ENCODE data around the gene RASA1.
A peak's percentile ranks its signal among the peaks of the same experiment; 100 is the strongest.
"Not testable (repeated sequence)": the region's sequence is repeated elsewhere in the genome, so short reads cannot be mapped to it uniquely, and the experiment has no call there.

RASA1 gene

GRCh38 chr5:87267574-87268125, at the start of gene RASA1:
RASA1 (plus strand) TSS chr5:87267883; CDS start chr5:87268452, 569 bp downstream.
- DNase-seq (ENCODE audit: low read depth), result peak; percentile 57

GRCh38 chr5:87229780-87230179, 37.9 kb upstream of the RASA1 start:
- no peak for DNase-seq (ENCODE audit: low read depth)

- DNase-seq (ENCODE audit: low read depth), result no peak
These were observed 36.5 kb upstream of the RASA1 start for GRCh38 chr5:87231037-87231808.

DNA sequence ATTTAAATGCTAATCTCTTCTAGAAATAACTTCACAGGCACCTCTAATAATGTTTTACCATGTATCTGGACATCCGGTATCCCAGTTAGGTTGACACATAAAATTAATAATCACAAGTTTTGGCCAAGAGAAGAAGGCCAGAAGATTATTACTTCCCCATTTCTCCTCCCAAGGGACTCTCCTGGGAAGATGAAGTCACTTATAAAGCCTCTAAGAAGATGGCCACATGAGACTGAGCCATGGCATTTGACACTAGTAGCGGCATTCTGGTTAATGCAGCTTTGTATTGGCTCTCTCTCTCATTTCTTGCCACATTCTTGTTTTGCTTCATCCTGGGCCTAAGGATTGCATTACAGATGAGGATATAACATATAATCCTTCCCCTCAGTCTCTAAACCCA, 34.5 kb upstream of the RASA1 start:
- DNase-seq (ENCODE audit: low read depth), result no peak

DNA sequence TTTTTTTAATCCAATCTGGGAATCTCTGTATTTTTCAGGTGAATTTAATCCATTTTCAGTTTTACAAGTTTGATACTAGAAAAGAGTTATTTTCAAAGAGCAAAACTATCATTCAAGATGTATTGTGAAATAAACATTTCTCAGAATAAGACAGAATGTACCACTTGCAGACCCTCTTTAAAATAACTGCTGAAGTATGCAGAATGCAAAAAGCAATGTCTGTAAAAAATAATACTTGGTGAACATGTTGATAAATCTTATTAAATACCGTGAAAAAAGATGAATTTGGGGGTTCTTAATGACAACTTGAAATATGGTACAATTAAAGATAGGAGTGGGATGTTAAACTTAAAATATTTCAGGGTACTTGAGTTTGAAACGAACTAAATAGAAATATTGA, 26.1 kb upstream of the RASA1 start:
- no peak for DNase-seq (ENCODE audit: low read depth)

DNA sequence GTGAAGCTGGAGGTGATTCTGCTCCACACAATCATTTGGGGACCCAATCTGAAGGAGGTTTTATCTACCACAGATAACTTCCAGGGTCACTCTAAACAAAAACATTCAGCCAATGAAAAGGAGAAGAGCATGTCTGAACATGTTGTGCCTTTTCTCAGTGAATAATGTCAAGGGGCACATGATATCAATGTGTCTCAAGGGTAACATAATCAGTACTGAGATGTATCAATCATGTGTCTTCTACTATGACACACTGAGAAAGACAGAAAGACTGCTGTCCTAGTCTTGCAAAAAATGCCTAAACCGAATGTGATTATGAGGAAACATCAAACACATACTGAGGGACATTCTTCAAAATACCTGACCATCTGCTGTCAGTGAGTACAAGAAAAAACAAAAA, 25.4 kb upstream of the RASA1 start:
- no peak for DNase-seq (ENCODE audit: low read depth)

- peak; percentile 87 for DNase-seq (ENCODE audit: low read depth)
These were observed 24.4 kb upstream of the RASA1 start for GRCh38 chr5:87243161-87243844.

GRCh38 chr5:87245451-87245850, 22.2 kb upstream of the RASA1 start:
- DNase-seq (ENCODE audit: low read depth), result no peak

DNA sequence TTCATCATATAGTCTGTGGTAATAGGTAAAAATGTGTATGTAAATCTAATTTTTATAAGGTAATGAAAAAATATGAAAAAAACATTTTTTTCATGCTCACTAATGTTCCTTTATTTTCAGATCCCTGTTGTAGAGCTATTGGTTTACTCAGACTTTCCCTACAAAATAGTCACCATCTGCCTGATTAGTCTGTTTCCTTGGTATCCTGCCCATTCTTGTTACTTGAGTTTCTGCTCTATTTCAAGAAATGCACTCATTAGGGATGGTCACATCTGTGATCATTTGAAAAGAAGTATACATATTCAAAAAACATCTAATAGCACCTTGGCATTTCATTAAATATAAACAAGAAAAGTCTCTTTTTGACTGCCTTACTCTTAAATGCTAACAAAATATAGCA, 21.6 kb upstream of the RASA1 start:
- DNase-seq (ENCODE audit: low read depth), result no peak

DNA sequence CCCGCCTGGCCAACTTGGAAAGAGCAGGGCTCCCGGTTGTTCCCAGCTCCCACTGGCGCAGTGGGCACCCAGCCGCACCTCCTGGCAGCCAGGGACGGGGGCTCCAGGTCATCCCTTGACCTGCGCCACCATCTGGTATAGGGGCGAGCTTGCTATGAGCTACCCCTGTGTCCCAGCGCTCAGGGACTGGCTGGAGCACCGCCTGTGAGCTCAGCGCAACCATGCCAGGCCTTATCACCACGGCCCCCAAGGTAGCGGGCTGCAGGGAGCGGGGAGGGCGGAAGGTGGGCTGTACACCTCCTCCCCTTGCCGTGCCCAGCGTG, 15.4 kb upstream of the RASA1 start:
- DNase-seq (ENCODE audit: low read depth), result no peak

GRCh38 chr5:87254035-87254434, 13.6 kb upstream of the RASA1 start:
- no peak for DNase-seq (ENCODE audit: low read depth)

DNA sequence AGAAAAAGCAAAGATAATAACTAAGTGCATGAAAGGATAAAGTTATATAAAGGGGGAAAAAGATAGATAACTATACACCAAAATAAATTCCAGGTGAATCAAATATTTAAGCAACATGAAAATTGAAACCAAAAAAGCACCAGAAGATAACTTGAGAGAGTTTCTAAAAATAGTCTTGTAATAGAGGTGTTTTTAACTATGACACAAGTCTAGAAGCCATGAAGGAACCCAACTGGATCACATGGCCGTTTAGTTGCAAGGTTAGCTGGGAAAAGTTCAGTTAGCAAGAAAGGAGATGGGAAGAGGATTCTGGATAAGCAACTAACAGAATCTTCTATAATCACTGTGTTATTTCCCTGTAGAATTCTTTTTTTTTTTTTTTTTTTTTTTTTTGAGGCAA, 9.2 kb upstream of the RASA1 start:
- DNase-seq (ENCODE audit: low read depth), result no peak

DNA sequence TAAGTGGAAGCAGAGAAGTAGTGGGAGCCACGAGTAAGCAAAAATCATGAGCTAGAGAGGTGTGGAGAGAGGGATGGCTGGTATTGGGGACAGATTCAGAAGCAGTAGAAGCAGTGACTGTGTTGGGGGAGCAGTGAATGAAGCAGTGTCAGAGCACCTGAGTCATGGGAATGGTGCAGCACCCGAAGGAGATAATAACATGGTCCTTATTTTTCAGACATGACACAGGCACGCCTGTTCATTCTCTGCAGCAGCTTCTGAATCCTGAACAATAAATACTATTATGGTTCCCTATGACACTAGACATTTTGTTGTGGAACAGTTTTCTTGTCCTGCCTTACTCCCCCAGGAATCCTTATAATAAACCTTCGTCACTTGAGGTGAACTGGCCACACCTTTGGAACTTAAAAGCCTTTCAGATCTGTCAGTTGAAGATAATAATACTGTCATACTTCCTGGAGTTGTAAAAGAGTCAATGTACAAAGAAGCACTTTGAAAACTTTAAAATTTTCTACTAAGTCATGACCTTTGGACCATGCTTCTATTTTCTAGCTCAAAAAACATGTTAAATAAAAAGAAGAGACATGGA, 7.0 kb upstream of the RASA1 start:
- DNase-seq (ENCODE audit: low read depth), result no peak

- no peak for DNase-seq (ENCODE audit: low read depth)
These were observed 4.2 kb upstream of the RASA1 start for GRCh38 chr5:87263498-87263897.

- no peak for DNase-seq (ENCODE audit: low read depth)
These were observed 639 bp upstream of the RASA1 start for GRCh38 chr5:87266914-87267573.

- no peak for DNase-seq (ENCODE audit: low read depth)
These were observed 665 bp downstream of the RASA1 start for GRCh38 chr5:87268126-87268969.

DNA sequence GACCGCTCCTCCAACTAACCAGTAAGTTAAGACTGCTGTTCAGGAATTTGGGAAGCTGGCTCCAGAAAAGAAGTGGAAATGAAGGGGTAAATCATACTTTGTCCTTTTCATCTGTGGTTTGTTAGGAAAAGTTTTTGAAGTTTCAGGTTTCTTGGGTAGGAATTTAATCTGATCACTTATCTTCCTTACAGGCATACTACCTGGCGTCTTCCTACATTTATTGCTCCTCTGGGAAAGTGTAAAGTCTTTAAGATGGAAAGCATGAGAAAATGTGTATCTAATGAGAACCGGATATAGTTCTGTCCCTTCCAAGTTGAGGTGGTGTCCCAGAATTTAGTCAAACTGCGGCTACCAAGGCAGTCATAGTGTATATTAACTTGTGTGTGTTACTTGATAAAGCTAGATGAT, 1.3 kb downstream of the RASA1 start:
- no peak for DNase-seq (ENCODE audit: low read depth)

GRCh38 chr5:87270888-87271287, 3.2 kb downstream of the RASA1 start:
- DNase-seq (ENCODE audit: low read depth), result not testable (repeated sequence)

GRCh38 chr5:87276655-87277054, 9.0 kb downstream of the RASA1 start:
- DNase-seq (ENCODE audit: low read depth), result no peak

GRCh38 chr5:87277279-87277835, 9.7 kb downstream of the RASA1 start:
- no peak for DNase-seq (ENCODE audit: low read depth)

DNA sequence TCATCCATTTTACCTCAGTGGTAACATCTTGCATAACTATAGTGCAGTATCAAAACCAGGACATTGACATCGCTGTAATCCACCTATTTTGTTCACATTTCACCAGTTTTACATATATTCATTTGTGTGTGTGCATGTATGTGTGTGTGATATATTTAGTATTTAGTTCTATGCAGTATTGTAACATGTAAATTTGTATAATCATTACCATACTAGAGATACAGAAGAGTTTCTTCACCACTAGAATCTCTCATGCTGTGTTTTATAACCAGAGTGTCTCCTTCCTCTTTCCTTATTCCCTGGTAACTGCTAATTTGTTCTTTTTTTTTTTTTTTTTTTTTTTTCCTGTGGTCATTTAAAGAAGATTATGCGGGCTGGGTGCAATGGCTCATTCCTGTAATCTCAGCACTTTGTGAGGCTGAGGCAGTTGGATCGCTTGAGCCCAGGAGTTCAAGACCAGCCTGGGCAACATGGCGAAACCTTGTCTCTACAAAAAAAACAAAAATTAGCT, 11.0 kb downstream of the RASA1 start:
- DNase-seq (ENCODE audit: low read depth), result no peak
